ENCODE results near the gene ANKMY1.

Gene ANKMY1

DNA sequence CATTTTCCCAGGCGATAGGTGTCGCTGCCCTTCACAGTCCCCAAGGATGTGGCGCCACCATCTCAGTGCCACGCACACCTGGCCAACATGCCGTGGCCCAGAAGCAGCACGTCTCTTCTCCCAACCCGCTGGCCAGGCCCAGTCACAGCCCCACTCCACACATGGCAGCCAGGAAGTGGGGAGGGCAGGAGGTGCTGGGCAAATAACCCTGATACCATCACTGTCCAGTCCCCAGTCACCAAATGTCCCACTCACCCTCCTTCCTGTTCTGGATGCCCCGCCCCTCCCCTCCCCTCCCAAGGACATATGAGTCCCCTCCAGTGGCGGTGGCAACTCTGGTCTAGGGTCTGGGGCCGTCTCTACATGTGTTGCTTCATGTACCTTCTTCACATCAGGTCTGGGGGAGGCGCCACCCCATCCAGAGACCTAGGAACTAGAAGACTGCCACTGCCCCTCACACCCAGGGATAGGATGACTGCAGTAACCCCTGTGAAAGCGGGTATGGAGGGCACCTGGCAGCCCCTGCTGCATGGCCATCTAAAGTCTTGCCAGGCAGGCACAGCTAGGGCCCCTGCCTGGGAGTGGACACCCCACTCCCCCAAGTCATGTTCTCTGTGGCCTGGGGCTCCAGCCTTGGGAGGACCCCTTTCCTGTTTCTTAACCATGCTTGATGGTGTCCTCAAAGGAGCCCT is 21.4 kb upstream of the ANKMY1 start:
- DNase-seq: no peak

DNA sequence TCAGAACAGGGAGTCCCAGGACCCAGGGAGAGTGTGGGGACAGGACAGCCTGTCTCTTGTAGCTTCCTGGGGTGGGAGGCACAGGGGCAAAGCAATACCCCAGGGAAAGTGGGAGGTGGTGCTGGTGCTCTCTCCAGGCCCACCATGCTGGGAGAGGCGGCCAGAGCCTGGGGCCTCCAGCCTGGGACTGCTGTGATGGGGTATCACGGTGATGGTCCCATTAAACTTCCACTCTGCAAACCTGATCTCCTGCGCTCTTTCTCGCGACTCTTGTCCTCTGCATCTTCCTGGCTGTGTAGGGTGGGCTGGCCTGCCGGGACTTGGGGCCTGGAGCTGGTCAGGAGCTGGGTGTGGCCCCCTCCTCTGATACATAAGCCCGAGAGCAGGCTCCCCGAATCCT is 20.7 kb upstream of the ANKMY1 start:
- no peak for DNase-seq

DNA sequence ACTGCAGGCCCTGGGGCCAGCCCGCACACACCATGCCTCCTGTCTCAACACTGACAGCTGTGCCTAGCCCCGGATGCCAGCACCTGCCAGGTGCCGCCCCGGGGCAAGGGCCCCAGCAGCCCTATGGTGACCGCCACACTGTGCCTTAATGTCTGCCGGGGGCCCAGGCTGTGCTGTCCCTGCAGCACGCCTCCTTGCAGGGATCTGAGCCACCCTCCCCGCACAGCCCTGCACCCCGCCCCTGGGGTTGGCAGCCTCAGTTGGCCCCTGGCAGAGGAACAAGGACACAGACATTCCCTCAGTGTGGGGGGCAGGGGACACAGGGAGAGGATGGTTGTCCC is 20.3 kb upstream of the ANKMY1 start:
- no peak for DNase-seq

DNA sequence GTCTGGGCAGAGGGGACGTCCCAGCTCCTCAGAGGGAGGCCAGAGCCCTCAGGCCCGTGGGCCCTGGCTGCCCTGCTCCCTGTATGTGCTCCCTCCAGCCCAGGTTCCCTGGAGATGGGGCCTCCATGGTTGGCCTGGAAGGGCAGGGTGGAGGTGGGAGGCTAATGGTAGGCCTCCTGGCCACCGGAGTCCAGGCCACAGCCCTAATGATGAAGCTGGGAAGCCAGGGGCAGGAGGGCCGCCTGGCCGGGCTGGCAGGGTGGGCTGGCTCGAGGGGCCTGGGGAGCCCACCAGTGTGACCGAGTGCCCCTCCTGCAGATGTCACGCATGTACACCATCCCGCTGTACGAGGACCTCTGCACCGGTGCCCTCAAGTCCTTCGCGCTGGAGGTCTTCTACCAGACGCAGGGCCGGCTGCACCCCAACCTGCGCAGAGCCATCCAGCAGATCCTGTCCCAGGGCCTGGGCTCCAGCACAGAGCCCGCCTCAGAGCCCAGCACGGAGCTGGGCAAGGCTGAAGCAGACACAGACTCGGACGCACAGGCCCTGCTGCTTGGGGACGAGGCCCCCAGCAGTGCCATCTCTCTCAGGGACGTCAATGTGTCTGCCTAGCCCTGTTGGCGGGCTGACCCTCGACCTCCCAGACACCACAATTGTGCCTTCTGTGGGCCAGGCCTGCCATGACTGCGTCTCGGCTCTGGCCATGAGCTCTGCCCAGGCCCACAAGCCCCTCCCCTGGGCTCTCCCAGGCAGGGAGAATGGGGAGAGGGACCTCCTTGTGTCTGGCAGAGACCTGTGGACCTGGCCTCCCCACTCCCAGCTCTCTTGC is 19.7 kb upstream of the ANKMY1 start:
- no peak for DNase-seq

DNA sequence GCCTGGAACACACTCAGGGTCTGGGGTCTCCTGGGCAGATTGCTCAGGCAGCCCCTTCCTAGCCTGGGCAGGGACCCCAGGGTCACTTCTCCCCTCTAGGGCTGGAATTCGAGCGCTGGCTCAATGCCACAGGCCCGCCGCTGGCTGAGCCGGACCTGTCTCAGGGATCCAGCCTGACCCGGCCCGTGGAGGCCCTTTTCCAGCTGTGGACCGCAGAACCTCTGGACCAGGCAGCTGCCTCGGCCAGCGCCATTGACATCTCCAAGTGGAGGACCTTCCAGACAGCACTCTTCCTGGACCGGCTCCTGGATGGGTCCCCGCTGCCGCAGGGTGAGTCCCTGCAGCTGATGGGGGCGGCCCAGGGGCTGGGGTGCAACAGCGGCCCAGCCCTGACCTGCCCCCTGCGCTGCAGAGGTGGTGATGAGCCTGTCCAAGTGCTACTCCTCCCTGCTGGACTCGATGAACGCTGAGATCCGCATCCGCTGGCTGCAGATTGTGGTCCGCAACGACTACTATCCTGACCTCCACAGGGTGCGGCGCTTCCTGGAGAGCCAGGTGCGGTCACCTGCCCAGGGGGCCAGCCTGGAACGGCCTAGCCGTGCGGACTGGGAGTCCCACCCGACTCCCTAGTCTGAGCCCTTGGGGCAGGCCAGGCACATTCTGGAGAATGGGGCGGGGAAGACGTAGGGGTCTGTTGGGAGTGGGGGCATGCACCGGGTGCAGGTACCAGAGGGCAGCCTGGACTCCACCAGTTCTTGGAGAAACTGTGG is 18.8 kb upstream of the ANKMY1 start:
- DNase-seq: no peak

DNA sequence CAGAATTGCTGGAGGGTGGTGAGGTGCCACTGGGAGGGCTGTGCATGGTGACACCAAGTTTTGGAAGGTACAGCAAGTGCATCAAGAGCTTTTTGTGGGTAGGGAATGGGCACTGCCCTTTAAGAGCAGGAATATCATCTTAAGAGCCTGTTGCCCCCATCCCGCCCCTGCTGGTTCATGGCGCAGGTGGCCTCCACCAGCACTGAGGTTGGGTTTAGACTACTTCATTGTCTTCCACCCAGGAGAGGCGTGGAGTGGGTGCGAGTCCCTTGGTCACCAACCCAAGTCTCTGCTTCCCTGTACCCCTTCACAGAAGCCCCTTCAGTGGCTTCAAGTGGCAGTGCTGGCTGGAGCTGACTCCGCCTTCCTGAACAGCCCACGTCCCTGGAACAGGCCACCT is 18.2 kb upstream of the ANKMY1 start:
- DNase-seq: no peak

DNA sequence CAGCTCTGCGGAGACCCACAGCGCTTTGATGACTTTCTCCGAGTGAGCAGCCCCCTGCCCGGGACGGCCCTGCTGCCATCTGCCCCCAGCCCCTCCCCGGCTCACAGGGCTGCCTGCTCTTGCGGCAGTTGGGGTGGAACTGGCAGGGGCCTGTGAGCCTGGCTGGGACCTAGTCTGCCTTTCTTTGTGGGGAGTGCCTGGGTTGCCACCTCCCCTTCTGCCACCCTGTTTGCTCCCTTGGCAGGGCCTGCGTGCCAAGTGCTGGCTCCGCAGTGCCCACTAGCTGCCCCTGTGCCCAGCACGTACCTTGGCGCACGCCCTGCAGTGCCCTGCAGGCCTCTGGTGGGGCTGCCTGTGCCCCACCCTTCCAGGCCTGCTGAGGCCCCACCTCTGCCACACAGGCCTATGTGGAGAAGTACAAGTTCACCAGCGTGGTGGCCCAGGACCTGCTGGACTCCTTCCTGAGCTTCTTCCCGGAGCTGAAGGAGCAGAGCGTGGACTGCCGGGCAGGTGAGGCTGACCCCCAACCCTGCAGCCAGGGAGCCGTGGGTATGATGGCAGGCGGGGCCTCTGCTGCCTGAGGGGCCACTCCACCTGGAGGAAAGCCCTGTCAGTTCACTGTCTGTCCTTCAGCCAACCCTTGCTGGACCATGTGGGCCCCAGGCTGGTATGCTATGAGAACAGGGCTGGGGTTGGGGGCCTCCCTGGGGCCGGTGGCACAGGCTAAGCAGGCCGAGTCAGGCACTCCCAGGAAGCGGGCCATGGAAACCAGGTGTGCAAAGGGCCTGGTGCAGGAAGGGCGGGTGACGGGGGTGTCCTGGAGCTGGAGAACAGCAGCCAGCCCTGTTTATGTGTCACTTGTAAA is 17.5 kb upstream of the ANKMY1 start:
- DNase-seq: no peak

DNA sequence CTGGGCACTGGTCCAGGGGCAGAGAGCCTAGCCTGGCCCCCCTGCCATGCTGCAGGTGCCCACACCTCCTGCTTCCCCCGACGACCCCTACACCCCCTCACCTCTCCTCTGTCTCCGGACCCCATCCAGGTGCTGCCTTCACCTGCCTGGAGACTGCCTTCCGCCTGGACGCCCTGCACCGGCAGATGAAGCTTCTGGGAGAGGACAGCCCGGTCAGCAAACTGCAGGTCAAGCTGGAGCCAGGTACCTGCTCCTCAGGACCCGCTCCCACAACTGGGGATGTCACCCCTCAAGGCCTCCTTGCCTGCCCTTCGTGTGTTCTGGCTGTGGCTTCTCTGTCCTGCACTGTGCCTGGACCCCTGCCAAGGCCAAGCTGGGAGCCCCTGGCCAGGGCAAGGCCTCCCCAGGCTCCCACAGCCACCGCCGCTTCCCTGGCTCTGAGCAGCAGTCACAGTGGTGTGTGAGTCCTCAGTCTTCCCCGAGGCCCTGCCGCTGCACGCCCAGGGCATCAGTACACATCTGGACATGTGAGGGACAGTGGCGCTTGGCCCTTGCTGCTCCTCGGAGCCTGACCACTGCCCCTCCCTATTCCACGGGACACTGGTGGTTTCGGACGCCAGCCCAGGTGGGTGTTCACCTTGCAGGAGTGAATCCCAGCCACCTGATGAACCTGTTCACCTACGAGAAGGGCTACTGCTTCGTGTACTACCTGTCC is 16.8 kb upstream of the ANKMY1 start:
- DNase-seq: no peak

DNA sequence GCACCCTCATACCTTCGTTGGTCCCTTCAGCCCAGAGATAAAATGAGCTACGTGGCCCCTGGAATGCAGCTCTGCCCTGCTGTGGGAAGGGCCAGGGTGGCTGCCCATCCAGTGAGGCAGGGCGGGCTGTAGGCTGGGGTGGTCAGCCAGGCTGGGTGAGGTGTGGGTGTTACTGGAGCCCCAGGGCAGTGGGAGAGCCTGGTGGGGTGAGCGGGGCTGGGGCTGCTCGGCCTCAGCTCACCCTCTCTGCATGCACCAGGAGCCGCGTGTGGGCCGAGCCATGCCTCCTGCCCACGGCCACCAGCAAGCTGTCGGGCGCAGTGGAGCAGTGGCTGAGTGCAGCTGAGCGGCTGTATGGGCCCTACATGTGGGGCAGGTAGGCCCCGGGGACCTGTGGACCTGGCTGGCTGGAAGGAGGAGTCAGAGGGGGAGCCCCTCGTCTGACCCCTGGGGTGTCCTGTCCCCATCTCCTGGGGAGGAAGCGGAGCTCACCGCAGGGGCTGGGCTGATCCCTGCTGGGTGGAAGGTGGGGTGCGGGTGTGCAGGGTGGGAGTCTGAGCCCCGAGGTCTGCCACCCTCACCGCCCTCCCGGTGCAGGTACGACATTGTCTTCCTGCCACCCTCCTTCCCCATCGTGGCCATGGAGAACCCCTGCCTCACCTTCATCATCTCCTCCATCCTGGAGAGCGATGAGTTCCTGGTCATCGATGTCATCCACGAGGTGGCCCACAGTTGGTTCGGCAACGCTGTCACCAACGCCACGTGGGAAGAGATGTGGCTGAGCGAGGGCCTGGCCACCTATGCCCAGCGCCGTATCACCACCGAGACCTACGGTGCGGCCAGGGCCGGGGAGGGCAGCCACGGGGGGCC is 16.0 kb upstream of the ANKMY1 start:
- DNase-seq: no peak

DNA sequence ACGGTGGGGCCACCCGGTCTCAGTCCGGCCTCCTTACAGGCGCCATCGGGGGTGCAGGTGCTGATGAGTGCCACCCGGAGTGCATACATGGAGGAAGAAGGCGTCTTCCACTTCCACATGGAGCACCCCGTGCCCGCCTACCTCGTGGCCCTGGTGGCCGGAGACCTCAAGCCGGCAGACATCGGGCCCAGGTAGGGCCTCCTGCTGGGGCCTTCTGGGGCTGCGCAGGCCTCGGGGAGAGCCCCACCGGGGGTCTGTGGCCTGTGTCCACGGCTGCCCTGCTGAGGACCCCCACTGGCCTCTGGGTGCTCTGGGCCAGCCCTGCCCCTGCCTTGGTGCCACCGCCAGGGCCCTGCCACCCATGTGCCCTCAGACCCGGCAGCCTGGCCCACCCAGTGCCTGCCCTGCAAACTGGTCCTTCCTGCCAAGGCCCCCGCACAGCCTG is 15.3 kb upstream of the ANKMY1 start:
- no peak for DNase-seq

DNA sequence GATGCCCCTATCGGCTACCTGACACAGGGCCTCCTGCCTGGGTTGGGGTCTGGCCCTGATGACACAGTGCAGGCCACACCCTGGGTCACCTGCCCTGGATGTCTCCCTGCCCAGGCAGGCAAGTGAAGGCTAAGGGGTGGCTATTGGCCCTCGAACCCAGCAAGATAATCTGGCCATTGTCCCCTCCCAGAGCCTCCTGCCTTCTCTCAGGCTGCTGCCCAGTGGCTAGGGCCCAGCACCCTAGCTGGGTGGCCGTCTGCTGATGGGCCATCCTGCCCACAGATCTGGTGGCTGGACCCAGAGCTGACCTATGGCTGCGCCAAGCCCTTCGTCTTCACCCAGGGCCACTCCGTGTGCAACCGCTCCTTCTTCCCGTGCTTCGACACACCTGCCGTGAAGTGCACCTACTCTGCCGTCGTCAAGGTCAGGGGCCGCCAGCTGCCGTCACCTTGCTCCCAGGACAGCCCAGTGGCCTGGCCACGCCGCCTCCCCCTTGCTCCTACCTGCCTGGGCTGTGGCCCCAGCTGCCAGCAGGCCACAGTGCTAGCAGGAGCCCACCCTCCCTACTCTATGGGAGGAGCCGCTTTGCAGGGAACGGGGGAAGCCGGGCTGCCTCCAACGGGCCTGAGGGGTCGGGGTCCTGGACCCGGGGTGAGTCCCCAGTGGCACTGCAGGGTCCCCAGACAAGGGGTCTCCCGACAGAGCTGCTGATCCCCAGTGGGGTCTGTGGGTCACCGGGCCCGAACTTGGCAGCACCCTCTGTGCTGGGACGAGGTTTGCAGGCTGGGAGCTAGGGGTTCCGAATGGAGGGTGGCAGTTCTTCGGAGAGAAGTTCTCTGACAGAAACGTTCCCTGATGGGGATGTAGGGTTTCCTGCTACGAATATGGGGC is 14.6 kb upstream of the ANKMY1 start:
- DNase-seq: no peak

DNA sequence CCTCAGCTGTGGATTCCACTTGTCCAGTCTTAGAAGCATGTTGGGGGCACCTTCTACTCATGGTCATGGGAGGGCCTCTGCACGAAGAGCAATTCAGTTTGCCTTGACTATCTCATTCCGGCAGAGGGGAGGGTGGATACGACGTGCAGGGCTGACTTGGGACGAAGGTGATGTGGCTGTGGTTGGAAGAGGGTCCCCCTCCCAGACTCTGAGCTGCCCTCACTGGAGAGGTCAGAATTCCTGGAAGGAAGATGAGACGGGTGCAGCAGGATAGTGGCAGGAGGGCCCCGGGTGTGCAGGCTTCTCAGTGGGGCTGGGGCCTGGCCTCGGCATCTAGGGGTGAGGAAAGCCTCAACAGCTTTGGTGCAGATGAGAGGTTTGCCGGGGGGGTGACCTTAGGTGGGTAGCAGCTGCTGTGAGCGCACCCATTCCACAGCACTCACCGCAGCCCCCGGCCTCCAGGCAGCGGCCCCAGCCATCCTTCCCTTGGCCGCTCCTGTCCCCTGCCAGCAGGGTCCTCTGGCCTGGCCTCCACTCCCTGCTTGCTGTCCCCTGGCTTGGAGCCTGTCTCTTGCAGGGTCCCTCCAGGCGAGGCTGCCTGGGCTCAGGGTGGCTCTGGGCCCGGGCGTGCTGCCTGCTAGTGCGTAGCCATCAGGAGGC is 13.7 kb upstream of the ANKMY1 start:
- no peak for DNase-seq

DNA sequence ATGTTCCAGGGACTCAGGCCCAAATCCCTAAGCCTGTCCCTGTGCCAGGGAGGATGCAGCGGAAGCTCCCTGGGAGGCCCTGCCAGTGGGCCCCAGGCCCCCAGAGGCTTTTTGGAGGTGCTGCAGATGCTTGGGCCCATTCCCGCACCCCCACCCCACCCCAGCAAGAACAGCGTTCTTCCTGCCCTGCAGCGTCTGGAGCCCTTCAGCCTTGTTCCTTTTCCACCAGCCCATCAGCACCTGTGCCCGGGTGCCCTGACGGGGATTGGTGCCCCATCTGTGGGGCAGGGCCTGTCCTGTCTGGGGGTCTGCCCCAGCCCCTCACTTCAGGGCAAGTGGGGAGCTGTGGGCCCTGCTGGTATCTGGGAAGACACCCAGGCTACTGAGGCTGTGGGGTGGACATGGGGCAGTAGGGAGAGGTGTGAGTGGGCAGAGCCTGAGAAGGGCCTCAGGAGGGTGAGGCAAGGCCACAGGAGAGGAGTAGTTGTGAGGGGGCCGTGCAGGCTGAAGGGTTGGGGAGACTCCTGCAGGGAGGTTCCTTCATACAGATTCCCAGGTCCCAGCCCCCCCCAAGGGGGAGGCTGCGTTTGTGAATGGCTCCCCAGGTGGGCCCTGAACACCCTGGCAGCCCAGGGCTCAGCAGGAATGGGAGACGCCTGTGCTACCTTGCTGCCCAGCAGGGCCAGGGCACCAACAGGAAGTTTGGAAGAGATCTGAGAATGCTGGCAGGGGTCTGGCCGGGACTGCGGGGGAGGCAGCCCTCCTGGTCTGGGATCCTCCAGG is 12.9 kb upstream of the ANKMY1 start:
- no peak for DNase-seq

DNA sequence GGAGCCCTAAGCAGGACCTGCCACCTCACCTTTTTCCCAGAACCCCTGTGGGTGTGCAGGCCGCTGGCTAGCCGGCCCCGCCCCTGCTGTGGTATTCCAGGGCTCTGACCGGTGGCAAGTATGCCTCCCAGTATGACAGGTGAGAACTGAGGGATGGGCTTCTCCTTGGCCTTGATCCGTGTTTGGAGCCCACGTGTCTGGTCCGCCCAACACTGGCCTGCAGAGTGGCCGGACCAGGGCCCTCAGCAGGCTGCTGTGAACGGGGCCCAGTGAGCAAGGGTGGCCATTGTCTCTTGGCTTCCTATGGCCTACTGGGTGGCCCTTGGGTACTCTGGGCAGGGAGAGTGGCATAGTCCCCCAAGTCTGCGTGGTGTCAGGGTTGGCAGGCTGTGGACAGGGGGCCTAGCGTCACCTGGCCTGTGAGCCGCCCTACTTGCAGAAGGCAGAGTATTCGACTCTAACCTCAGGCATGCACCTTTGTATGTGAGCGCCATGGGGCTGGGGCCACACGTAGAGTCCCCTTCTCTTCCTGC is 12.3 kb upstream of the ANKMY1 start:
- DNase-seq: no peak

DNA sequence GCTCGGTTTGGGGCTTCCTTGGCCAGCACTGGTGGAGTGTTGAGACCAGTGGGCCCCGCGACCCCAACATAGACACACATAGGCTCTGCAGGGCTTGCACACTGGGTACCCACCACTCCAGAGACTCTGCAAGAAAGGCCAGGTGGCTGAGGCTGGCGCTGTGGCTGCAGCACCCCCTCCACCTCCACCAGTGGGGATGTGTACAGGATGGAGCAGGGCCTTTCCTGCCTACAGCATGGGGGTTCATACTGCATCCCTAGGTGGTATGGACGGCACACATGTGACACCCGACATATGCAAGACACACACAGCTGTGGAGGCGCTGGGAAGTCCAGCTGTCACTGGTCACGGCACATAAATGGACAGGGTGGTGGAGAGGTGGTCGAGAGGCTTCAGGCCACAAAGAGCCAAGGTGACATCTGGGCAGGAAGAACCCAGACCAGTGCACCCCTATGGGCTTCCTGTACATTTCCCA is 11.8 kb upstream of the ANKMY1 start:
- no peak for DNase-seq

DNA sequence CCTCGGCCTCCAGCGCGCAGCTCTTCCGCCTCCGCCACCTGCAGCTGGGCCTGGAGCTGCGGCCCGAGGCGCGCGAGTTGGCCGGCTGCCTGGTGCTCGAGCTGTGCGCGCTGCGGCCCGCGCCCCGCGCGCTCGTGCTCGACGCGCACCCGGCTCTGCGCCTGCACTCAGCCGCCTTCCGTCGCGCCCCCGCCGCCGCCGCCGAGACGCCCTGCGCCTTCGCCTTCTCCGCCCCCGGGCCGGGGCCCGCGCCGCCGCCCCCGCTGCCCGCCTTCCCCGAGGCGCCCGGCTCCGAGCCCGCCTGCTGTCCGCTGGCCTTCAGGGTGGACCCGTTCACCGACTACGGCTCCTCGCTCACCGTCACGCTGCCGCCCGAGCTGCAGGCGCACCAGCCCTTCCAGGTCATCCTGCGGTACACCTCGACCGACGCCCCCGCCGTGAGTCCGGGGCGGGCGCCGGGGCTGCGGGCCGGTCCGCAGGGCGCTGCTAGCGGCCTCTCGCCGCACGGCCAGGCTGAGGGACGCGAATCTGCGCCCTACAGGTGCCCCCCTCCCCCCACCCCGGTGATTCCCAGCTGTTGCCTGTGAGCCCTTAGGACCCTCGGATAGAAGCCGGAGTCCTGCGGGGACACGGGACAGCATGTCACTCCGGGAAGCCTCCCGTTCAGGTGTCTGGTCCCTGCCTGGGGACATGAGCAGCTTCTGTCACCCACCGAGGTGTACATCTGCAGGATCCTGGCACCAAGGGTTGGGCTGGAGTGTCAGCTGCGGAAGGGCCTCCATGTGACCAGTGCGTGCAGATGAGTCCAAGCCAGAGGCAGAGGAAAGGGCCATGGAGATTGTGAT is 11.1 kb upstream of the ANKMY1 start:
- no peak for DNase-seq
